Endodermal cell (in vitro differentiated cells): ENCODE measurements around the gene STON2. TPM values are rescaled to one million over a fixed set of nuclear protein-coding genes. Genes with fewer than 3 reads are reported as not detected.

Experiments
- DNase-seq: peaks from one replicate; pipeline ENCODE4 v3.0.0-alpha.2; 2017
- H3K27ac ChIP-seq: 2 replicates; pipeline ENCODE4 v1.5.1; 2013; ENCODE audit warnings: mild to moderate bottlenecking, low read depth, low read length, moderate library complexity
- H3K27me3 ChIP-seq: 2 replicates; pipeline ENCODE4 v1.6.1; 2013; ENCODE audit warnings: mild to moderate bottlenecking, low read length, moderate library complexity; ENCODE audit not compliant: insufficient read depth, control insufficient read depth, poor library complexity, severe bottlenecking
- H3K36me3 ChIP-seq: 2 replicates; pipeline ENCODE4 v1.7.0; 2013; ENCODE audit warnings: mild to moderate bottlenecking, low read length, moderate library complexity; ENCODE audit not compliant: control insufficient read depth, insufficient read depth
- H3K4me1 ChIP-seq: one replicate; pipeline ENCODE4 v1.7.0; 2013; ENCODE audit warnings: low read length; ENCODE audit not compliant: control insufficient read depth, insufficient read depth
- H3K4me3 ChIP-seq: 2 replicates; pipeline ENCODE4 v1.5.1; 2013; ENCODE audit warnings: mild to moderate bottlenecking, low read length, moderate library complexity
- H3K9ac ChIP-seq: 2 replicates; pipeline ENCODE4 v1.6.1; 2013; ENCODE audit warnings: mild to moderate bottlenecking, low read length, moderate library complexity; ENCODE audit not compliant: poor library complexity, severe bottlenecking; ENCODE audit errors: extremely low read depth
- H3K9me3 ChIP-seq: 2 replicates; pipeline ENCODE4 v1.6.1; 2013; ENCODE audit warnings: mild to moderate bottlenecking, low read length, moderate library complexity; ENCODE audit not compliant: control insufficient read depth
- H3K27ac Mint-ChIP-seq: 2 replicates; pipeline ENCODE4 v1.8.0; 2020; ENCODE audit warnings: mixed read lengths
- H3K27me3 Mint-ChIP-seq: 2 replicates; pipeline ENCODE4 v1.8.0; 2021; ENCODE audit warnings: mild to moderate bottlenecking, mixed read lengths; ENCODE audit not compliant: insufficient read depth
- H3K36me3 Mint-ChIP-seq: 2 replicates; pipeline ENCODE4 v1.8.0; 2020; ENCODE audit warnings: low read depth, mixed read lengths
- H3K4me1 Mint-ChIP-seq: 2 replicates; pipeline ENCODE4 v1.8.0; 2020; ENCODE audit warnings: mixed read lengths
- H3K4me3 Mint-ChIP-seq: 2 replicates; pipeline ENCODE4 v1.8.0; 2020; ENCODE audit warnings: mild to moderate bottlenecking, moderate library complexity, mixed read lengths
- H3K9me3 Mint-ChIP-seq: 2 replicates; pipeline ENCODE4 v1.8.0; 2020; ENCODE audit warnings: mild to moderate bottlenecking, mixed read lengths
- CTCF ChIP-seq: fragments of 200-600 bp; sonication (generic); conservative IDR thresholded peaks from 2 replicates; pipeline ENCODE4 v1.5.0; 2021; ENCODE audit warnings: antibody characterized with exemption, mild to moderate bottlenecking
- WGBS, 2 experiments: methylation state at CpG; one replicate each; pipeline versions ENCODE4 v1.1.5 to v1.1.7; 2013; ENCODE audit warnings: missing lambda C conversion rate in 2 of 2, mixed read lengths in 1 of 2; ENCODE audit not compliant: insufficient coverage in 1 of 2, insufficient read length in 1 of 2; 5-methylcytosine and 5-hydroxymethylcytosine counted together
- total RNA-seq, 2 donors: library from RNA; stranded (reverse); fragmentation: NEBNext Ultra II Directional in 1 of 2; extraction: Animal tissue kit (Norgen Biotek cat#: 25700) in 1 of 2; gene quantifications; 2 replicates in 1 of 2; 3 replicates in 1 of 2; pipeline ENCODE4 v1.2.1, GENCODE V29; 2021

The STON2 gene
- total RNA-seq, 2 donors from 2014 or later, result 37.2 to 43.9 TPM

GRCh38 chr14:81313775-81314429 lies 86.2 kb downstream of the STON2 start:
- peaks cover 65% of the 10 kb centered on the region for H3K4me1 Mint-ChIP-seq
- Histone ChIP-seq H3K27me3 (no peaks in the 10 kb centered on the region), H3K36me3 (no peaks in the 10 kb centered on the region), H3K4me3 (peak overlapping the region; percentile 76), H3K9ac (no peak overlapping the region), H3K9me3 (peaks cover 10% of the 10 kb centered on the region), H3K4me1 (peaks cover 37% of the 10 kb centered on the region), H3K27ac (peak overlapping the region; percentile 34)
- peak overlapping the region; percentile 99 for H3K27ac Mint-ChIP-seq
- no peak for TF ChIP-seq CTCF
- no peak overlapping the region for H3K4me3 Mint-ChIP-seq
- 94 to 100% methylated on average over 2 of the region's 3 CpGs for WGBS, 2 experiments
- no peaks in the 10 kb centered on the region for H3K27me3 Mint-ChIP-seq
- H3K9me3 Mint-ChIP-seq, result peaks cover 11% of the 10 kb centered on the region
- peak; percentile 38 for DNase-seq
- peaks cover 15% of the 10 kb centered on the region for H3K36me3 Mint-ChIP-seq

GRCh38 chr14:81313200-81313599 lies 86.9 kb downstream of the STON2 start:
- Mint-ChIP-seq H3K27me3 (no peaks in the 10 kb centered on the region), H3K27ac (peak overlapping the region; percentile 22), H3K36me3 (peaks cover 10% of the 10 kb centered on the region), H3K4me1 (peaks cover 66% of the 10 kb centered on the region), H3K9me3 (peaks cover 11% of the 10 kb centered on the region), H3K4me3 (no peak overlapping the region)
- WGBS, 2 experiments, result 80 to 100% methylated on average over 3 to 7 of the region's 7 CpGs
- Histone ChIP-seq H3K9ac (no peak overlapping the region), H3K36me3 (no peaks in the 10 kb centered on the region), H3K27me3 (no peaks in the 10 kb centered on the region), H3K4me1 (peaks cover 37% of the 10 kb centered on the region), H3K9me3 (peaks cover 10% of the 10 kb centered on the region), H3K4me3 (no peak overlapping the region), H3K27ac (no peak overlapping the region)
- DNase-seq, result peak; percentile 16
- no peak for TF ChIP-seq CTCF

DNA sequence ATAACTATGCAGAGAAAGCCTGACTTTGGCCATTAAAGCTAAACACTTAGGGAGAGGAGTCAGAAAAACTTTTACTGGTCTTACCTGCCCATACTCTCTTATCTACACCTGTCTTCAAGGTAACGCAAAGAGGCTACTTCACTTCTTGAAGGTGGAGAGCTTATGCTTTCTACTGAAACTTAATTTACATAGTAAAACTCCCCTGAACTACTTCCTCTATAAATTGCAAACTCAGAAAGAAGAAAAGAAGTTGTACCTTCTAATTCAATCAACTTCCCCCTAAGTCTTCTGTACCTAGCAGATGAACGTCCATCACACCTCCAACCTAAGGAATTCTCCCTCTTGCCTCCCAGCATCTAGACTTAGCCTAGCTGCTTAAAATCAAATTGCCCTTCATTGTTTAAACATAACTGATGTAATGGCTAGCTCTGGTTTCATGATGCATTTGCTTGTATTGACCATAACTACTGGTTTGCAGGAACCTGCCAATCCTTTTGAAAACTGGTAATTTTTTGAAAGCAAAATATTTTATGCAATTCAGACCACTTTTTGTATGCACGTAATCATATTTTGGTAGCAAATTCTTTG lies 87.7 kb downstream of the STON2 start:
- H3K4me3 Mint-ChIP-seq, result no peak overlapping the region
- peak; percentile 34 for DNase-seq
- peaks cover 72% of the 10 kb centered on the region for H3K4me1 Mint-ChIP-seq
- peaks cover 37% of the 10 kb centered on the region for H3K4me1 ChIP-seq
- H3K36me3 ChIP-seq, result no peaks in the 10 kb centered on the region
- H3K27me3 ChIP-seq, result no peaks in the 10 kb centered on the region
- peaks cover 10% of the 10 kb centered on the region for H3K9me3 Mint-ChIP-seq
- H3K9ac ChIP-seq, result no peak overlapping the region
- H3K27me3 Mint-ChIP-seq, result no peaks in the 10 kb centered on the region
- H3K9me3 ChIP-seq, result peaks cover 7% of the 10 kb centered on the region
- no peak overlapping the region for H3K27ac ChIP-seq
- H3K36me3 Mint-ChIP-seq, result peaks cover 7% of the 10 kb centered on the region
- TF ChIP-seq CTCF, result no peak
- peak overlapping the region; percentile 71 for H3K27ac Mint-ChIP-seq
- no peak overlapping the region for H3K4me3 ChIP-seq
- 87 to 92% methylated on average over 3 of the region's 3 CpGs for WGBS, 2 experiments
